B cell (primary cell): ENCODE data around the gene ADCY2. TPM values are rescaled to one million over a fixed set of nuclear protein-coding genes. Genes with fewer than 3 reads are reported as not detected.

Source experiments
- ATAC-seq: fragments of 200-7000 bp; cut with Tn5 transposase; one replicate; pipeline ENCODE4 v1.10.0; 2021; ENCODE audit warnings: low read depth, mild to moderate bottlenecking, moderate number of reproducible peaks, moderate library complexity
- CTCF ChIA-PET: fragments of 350-600 bp; sonication (Branson Sonifier 250); formaldehyde crosslinking; loops from one replicate; lab custom pipeline; 2021; ENCODE audit warnings: antibody characterized with exemption, inconsistent platforms; lab: Charles Lee
- POLR2A ChIA-PET: fragments of 350-600 bp; sonication (Branson Sonifier 250); formaldehyde crosslinking; loops from one replicate; lab custom pipeline; 2021; ENCODE audit warnings: antibody characterized with exemption; lab: Charles Lee
- DNase-seq: peaks from one replicate; pipeline ENCODE4 v3.0.0; 2013
- H2AFZ ChIP-seq: 2 replicates; pipeline ENCODE4 v1.6.1; 2012; ENCODE audit warnings: mild to moderate bottlenecking, low read depth, low read length; ENCODE audit not compliant: insufficient read depth, poor library complexity, severe bottlenecking
- H3K27ac ChIP-seq, 2 donors: 1 replicate in 1 of 2; 2 replicates in 1 of 2; pipeline ENCODE4 v1.5.1; 2012 to 2013; ENCODE audit warnings: low read length in 2 of 2, mild to moderate bottlenecking in 2 of 2, moderate library complexity in 1 of 2
- H3K27me3 ChIP-seq, 4 experiments: fragments of 200-600 bp in 1 of 4; sonication (generic) in 1 of 4; replicated peaks in 1 of 4; 1 replicate in 2 of 4; 2 replicates in 2 of 4; pipeline versions ENCODE4 v1.6.1 to v1.7.0; 2013 to 2016; ENCODE audit warnings: low read length in 3 of 4, mild to moderate bottlenecking in 2 of 4, mixed read lengths in 1 of 4, moderate library complexity in 1 of 4; ENCODE audit not compliant: insufficient read depth in 4 of 4, control insufficient read depth in 3 of 4; ENCODE audit errors: control extremely low read depth in 1 of 4
- H3K36me3 ChIP-seq, 2 experiments: replicated peaks in 1 of 2; 1 replicate in 1 of 2; 2 replicates in 1 of 2; pipeline versions ENCODE4 v1.6.1 to v1.7.1; 2013; ENCODE audit warnings: low read length in 1 of 2; ENCODE audit not compliant: insufficient read depth in 2 of 2, control insufficient read depth in 1 of 2; ENCODE audit errors: control extremely low read depth in 1 of 2, extremely low read depth in 1 of 2
- H3K4me1 ChIP-seq, 2 donors: fragments of 200-600 bp in 1 of 2; sonication (generic) in 1 of 2; 1 replicate in 1 of 2; 2 replicates in 1 of 2; pipeline versions ENCODE4 v1.5.1 to v1.6.1; 2013 to 2017; ENCODE audit warnings: low read length in 2 of 2; ENCODE audit not compliant: control insufficient read depth in 2 of 2, insufficient read depth in 2 of 2
- H3K4me2 ChIP-seq: replicated peaks from 2 replicates; pipeline ENCODE3; 2012; ENCODE audit warnings: mild to moderate bottlenecking, low read depth, low read length; ENCODE audit not compliant: poor library complexity, severe bottlenecking
- H3K4me3 ChIP-seq, 5 experiments: fragments of 200-600 bp in 1 of 5; sonication (generic) in 1 of 5; 1 replicate in 3 of 5; 2 replicates in 2 of 5; pipeline versions ENCODE4 v1.5.1 to v1.7.0; 2011 to 2016; ENCODE audit warnings: low read length in 4 of 5, mild to moderate bottlenecking in 4 of 5, low read depth in 2 of 5, control low read depth in 1 of 5, moderate library complexity in 1 of 5; ENCODE audit not compliant: insufficient read depth in 1 of 5; ENCODE audit errors: control extremely low read depth in 1 of 5, extremely low read depth in 1 of 5
- H3K79me2 ChIP-seq: fragments of 200-600 bp; sonication (generic); one replicate; pipeline ENCODE4 v1.6.0; 2016; ENCODE audit warnings: low read length; ENCODE audit not compliant: control insufficient read depth, insufficient read depth
- H3K9ac ChIP-seq: fragments of 200-600 bp; sonication (generic); 2 replicates; pipeline ENCODE4 v1.6.1; 2017; ENCODE audit warnings: mild to moderate bottlenecking, low read length, moderate library complexity
- H3K9me3 ChIP-seq, 3 donors: one replicate each; pipeline versions ENCODE4 v1.6.1 to v1.7.1; 2013; ENCODE audit warnings: low read length in 2 of 3; ENCODE audit not compliant: control insufficient read depth in 2 of 3, insufficient read depth in 1 of 3; ENCODE audit errors: control extremely low read depth in 1 of 3
- H4K20me1 ChIP-seq: 2 replicates; pipeline ENCODE4 v1.6.0; 2012; ENCODE audit warnings: mild to moderate bottlenecking, low read length; ENCODE audit not compliant: insufficient read depth, control insufficient read depth, poor library complexity, severe bottlenecking
- H3K27ac Mint-ChIP-seq: one replicate; pipeline ENCODE4 v1.8.0; 2021; ENCODE audit warnings: mixed read lengths
- H3K27me3 Mint-ChIP-seq: one replicate; pipeline ENCODE4 v1.8.0; 2021; ENCODE audit warnings: mixed read lengths
- H3K4me1 Mint-ChIP-seq: one replicate; pipeline ENCODE4 v1.8.0; 2021; ENCODE audit warnings: mixed read lengths
- H3K4me3 Mint-ChIP-seq: one replicate; pipeline ENCODE4 v1.8.0; 2021; ENCODE audit warnings: mixed read lengths
- H3K9me3 Mint-ChIP-seq: one replicate; pipeline ENCODE4 v1.8.0; 2022; ENCODE audit warnings: mixed read lengths; ENCODE audit not compliant: insufficient read depth
- EZH2 ChIP-seq: IDR thresholded peaks from 2 replicates; pipeline ENCODE4 v1.6.1; 2012; ENCODE audit warnings: borderline replicate concordance, low read depth, mild to moderate bottlenecking, moderate library complexity, low read length; ENCODE audit not compliant: insufficient read depth, poor library complexity, severe bottlenecking
- WGBS: methylation state at CpG from one replicate; pipeline ENCODE4 v1.1.5; 2013; ENCODE audit warnings: missing lambda C conversion rate; ENCODE audit not compliant: insufficient coverage; 5-methylcytosine and 5-hydroxymethylcytosine counted together
- intact Hi-C: fragments of 100-400 bp; cut with micrococcal nuclease; formaldehyde crosslinking; loops from one replicate; pipeline ENCODE4 v1.10.0; 2022
- polyA plus RNA-seq: library from polyadenylated mRNA; depleted of rRNA; stranded (reverse); fragments of >200 nt; gene quantifications from 2 replicates; pipeline ENCODE4 v1.2.3, GENCODE V29; 2012
- total RNA-seq, 2 donors: library from RNA; stranded (reverse); fragments of 120-200 nt in 1 of 2; gene quantifications; 1 replicate in 1 of 2; 2 replicates in 1 of 2; pipeline versions ENCODE4 v1.2.3 to v1.2.4, GENCODE V29; 2013 to 2022
- TF ChIP-seq, protein P1 (sequence below): fragments of 200-600 bp; IDR thresholded peaks from one replicate; pipeline ENCODE4 v1.8.0; 2022; ENCODE audit warnings: antibody characterized with exemption, mild to moderate bottlenecking

The ADCY2 gene
- total and polyA plus RNA-seq, 2 donors (not counting 1 experiment from before 2014, with no cell fraction given): not detected

DNA sequence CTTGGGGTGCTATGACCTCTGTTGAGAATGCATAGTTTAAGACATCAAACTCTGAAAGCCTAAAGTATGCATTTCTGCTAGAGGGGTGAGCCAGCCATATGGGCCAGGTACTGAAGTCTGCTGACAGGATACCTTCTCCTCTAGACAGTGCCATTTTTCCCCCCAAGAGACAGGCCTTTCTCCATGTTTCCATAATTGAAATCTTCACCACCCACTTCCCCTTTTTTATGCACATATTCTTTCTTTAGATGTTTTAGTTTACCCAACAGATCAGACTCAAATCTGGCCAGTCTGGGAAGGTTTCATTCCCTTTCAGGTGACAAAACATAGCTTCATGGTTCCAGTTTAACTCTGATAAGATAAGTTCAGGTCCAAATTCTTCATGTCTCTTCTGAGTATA lies 212.8 kb downstream of the ADCY2 start:
- no peaks in the 10 kb centered on the region for H3K79me2 ChIP-seq
- Mint-ChIP-seq H3K27me3 (no peaks in the 10 kb centered on the region), H3K27ac (no peak overlapping the region), H3K4me3 (no peak overlapping the region), H3K9me3 (peaks cover 3% of the 10 kb centered on the region), H3K4me1 (no peaks in the 10 kb centered on the region)
- intact Hi-C loops: no loop called here
- TF ChIP-seq EZH2: no peak
- TF ChIP-seq, protein P1, sequence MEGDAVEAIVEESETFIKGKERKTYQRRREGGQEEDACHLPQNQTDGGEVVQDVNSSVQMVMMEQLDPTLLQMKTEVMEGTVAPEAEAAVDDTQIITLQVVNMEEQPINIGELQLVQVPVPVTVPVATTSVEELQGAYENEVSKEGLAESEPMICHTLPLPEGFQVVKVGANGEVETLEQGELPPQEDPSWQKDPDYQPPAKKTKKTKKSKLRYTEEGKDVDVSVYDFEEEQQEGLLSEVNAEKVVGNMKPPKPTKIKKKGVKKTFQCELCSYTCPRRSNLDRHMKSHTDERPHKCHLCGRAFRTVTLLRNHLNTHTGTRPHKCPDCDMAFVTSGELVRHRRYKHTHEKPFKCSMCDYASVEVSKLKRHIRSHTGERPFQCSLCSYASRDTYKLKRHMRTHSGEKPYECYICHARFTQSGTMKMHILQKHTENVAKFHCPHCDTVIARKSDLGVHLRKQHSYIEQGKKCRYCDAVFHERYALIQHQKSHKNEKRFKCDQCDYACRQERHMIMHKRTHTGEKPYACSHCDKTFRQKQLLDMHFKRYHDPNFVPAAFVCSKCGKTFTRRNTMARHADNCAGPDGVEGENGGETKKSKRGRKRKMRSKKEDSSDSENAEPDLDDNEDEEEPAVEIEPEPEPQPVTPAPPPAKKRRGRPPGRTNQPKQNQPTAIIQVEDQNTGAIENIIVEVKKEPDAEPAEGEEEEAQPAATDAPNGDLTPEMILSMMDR: no peak
- H3K27me3 ChIP-seq: no peaks in the 10 kb centered on the region
- DNase-seq (no peak), ATAC-seq (no peak)
- no peak overlapping the region for H3K4me2 ChIP-seq
- no peak overlapping the region for H3K9ac ChIP-seq
- H3K9me3 ChIP-seq: peaks cover 0 to 3% (median 0%) of the 10 kb centered on the region in 3 donors
- H3K4me3 ChIP-seq: no peak overlapping the region
- ChIA-PET POLR2A (no interaction called here), CTCF (no interaction called here)
- no peak overlapping the region for H3K27ac ChIP-seq
- no peaks in the 10 kb centered on the region for H4K20me1 ChIP-seq
- no peak overlapping the region for H2AFZ ChIP-seq
- H3K36me3 ChIP-seq: no peaks in the 10 kb centered on the region
- H3K4me1 ChIP-seq: no peaks in the 10 kb centered on the region

DNA sequence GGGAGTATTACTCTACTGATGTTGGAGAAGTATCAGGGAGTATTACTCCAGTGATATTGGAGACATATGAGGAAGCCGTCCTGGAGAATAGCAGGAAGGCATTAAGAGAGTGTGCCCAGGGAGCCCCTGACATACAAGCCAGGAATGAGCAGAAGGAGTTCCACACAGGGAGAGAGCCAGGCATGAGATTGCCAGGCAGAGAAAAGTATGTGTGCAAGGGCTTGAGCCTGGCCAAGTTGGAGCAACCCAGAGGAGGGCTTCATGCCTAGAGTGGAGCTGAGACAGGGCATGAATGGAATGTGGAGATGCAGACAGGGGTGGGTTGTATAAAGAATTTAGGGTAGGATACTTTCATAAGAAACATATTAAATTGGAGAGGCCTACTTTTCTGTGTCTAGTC lies 213.8 kb downstream of the ADCY2 start:
- Histone ChIP-seq H3K4me2 (no peak overlapping the region), H2AFZ (no peak overlapping the region), H3K9ac (no peak overlapping the region), H3K4me3 (no peak overlapping the region), H3K4me1 (no peaks in the 10 kb centered on the region), H4K20me1 (no peaks in the 10 kb centered on the region), H3K27me3 (no peaks in the 10 kb centered on the region), H3K79me2 (no peaks in the 10 kb centered on the region), H3K9me3 (peaks cover 0 to 3% (median 0%) of the 10 kb centered on the region in 3 donors), H3K27ac (no peak overlapping the region), H3K36me3 (no peaks in the 10 kb centered on the region)
- no peaks in the 10 kb centered on the region for H3K27me3 Mint-ChIP-seq
- 100% methylated on average over 1 of the region's 1 CpG for WGBS
- H3K9me3 Mint-ChIP-seq: peaks cover 3% of the 10 kb centered on the region
- no peak for ATAC-seq
- no peaks in the 10 kb centered on the region for H3K4me1 Mint-ChIP-seq
- POLR2A ChIA-PET: no interaction called here
- intact Hi-C loops: no loop called here
- no peak overlapping the region for H3K4me3 Mint-ChIP-seq
- H3K27ac Mint-ChIP-seq: no peak overlapping the region
- no peak for DNase-seq
- CTCF ChIA-PET: no interaction called here
- TF ChIP-seq, protein P1: no peak
- TF ChIP-seq EZH2: no peak
